Vagina (tissue), 2 donors: Measurements from ENCODE around the gene BAZ1B. TPM values are rescaled to one million over a fixed set of nuclear protein-coding genes. Genes with fewer than 3 reads are reported as not detected.
"Not testable (repeated sequence)": the region's sequence is repeated elsewhere in the genome, so short reads cannot be mapped to it uniquely, and the experiment has no call there.

Experiments
- DNase-seq, 2 donors: peaks; one replicate each; pipeline ENCODE4 v3.0.0-alpha.2; 2017; ENCODE audit errors: extremely low spot score in 2 of 2
- H3K27ac ChIP-seq: fragments of 200-600 bp; sonication (generic); one replicate; pipeline ENCODE4 v1.5.1; 2019
- H3K27me3 ChIP-seq: fragments of 200-600 bp; sonication (generic); one replicate; pipeline ENCODE4 v1.5.1; 2019
- H3K36me3 ChIP-seq, 2 donors: fragments of 200-600 bp; sonication (generic); one replicate each; pipeline ENCODE4 v1.5.1; 2017 to 2019
- H3K4me1 ChIP-seq: fragments of 200-600 bp; sonication (generic); one replicate; pipeline ENCODE4 v1.5.1; 2019
- H3K4me3 ChIP-seq, 2 donors: fragments of 200-600 bp; sonication (generic); 1 replicate in 1 of 2; 2 replicates in 1 of 2; pipeline ENCODE4 v1.5.1; 2016 to 2019
- H3K9me3 ChIP-seq: fragments of 200-600 bp; sonication (generic); one replicate; pipeline ENCODE4 v1.5.1; 2019
- POLR2A ChIP-seq, 2 donors: fragments of 450-650 bp; IDR thresholded peaks; one replicate each; pipeline ENCODE4 v1.6.1; 2017; ENCODE audit warnings: antibody characterized with exemption in 2 of 2, mild to moderate bottlenecking in 2 of 2, moderate library complexity in 2 of 2
- POLR2AphosphoS5 ChIP-seq, 2 donors: sonication (generic); formaldehyde crosslinking; IDR thresholded peaks; one replicate each; pipeline ENCODE4 v1.9.0; 2017; ENCODE audit warnings: antibody characterized with exemption in 2 of 2, mild to moderate bottlenecking in 2 of 2, low read depth in 1 of 2; ENCODE audit not compliant: insufficient read depth in 1 of 2
- intact Hi-C: fragments of 100-400 bp; cut with DNase I; formaldehyde crosslinking; loops from one replicate; pipeline ENCODE4 v1.15.1; 2023
- total RNA-seq: library from RNA; depleted of rRNA; stranded (reverse); fragments of >200 nt; gene quantifications from one replicate; pipeline ENCODE4 v1.2.3, GENCODE V29; 2016
- TF ChIP-seq, protein P1 (sequence below), 3 experiments: fragments of 450-650 bp in 2 of 3; fragments of 200-600 bp in 1 of 3; sonication (generic) in 1 of 3; IDR thresholded peaks; one replicate each; pipeline ENCODE4 v1.5.1; 2017 to 2019; ENCODE audit warnings: antibody characterized with exemption in 3 of 3, mild to moderate bottlenecking in 2 of 3, moderate library complexity in 2 of 3

Gene BAZ1B
- total RNA-seq, 1 donor from 2014 or later = 45.4 TPM

DNA sequence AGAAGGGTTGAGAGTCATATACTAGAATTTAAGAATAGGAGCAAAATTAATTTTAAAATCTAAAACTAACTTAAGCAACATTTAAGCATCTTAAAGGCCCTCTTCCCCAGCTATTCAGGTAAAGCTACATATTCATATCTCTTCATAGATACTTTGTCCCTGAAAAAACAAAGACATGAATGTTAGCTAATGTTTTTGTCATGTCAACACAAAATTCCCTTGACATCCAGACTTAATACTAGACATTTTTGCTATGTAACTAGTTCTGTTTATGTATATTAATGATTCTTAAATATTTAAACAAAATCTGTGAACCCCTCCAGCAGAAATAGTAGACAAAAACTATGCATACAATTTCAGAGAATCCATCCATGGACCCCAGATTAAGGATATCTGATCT, 43.5 kb downstream of the BAZ1B start:
- H3K36me3 ChIP-seq = peaks cover 0 to 52% of the 10 kb centered on the region in 2 donors
- DNase-seq = no peak
- TF ChIP-seq POLR2AphosphoS5 (IDR thresholded peaks at IDR 0.05; ENCODE audit: insufficient read depth in 1 of 2, low read depth in 1 of 2) (no peak), POLR2A (IDR thresholded peaks at IDR 0.05) (no peak)
- TF ChIP-seq, protein P1, sequence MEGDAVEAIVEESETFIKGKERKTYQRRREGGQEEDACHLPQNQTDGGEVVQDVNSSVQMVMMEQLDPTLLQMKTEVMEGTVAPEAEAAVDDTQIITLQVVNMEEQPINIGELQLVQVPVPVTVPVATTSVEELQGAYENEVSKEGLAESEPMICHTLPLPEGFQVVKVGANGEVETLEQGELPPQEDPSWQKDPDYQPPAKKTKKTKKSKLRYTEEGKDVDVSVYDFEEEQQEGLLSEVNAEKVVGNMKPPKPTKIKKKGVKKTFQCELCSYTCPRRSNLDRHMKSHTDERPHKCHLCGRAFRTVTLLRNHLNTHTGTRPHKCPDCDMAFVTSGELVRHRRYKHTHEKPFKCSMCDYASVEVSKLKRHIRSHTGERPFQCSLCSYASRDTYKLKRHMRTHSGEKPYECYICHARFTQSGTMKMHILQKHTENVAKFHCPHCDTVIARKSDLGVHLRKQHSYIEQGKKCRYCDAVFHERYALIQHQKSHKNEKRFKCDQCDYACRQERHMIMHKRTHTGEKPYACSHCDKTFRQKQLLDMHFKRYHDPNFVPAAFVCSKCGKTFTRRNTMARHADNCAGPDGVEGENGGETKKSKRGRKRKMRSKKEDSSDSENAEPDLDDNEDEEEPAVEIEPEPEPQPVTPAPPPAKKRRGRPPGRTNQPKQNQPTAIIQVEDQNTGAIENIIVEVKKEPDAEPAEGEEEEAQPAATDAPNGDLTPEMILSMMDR (IDR thresholded peaks at IDR 0.05) = no peak

DNA sequence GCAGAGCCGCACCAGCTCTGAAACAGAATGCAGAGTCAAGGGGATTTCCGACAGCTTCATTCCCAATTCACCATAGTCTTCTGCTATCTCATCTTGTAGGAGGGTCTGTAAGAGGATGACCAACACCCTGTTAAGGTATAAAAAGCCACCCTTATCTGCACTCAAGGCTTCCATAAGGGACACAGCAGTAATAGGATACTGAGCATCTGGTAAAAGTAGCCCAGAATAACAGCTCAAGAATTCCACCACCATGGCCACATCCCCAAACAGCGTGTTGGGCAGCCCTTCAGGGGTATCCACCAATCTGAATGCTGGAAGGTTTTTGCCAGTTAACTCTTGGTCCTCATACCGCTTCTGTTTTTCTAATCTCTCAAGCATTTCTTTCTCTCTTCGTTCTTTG, 44.7 kb downstream of the BAZ1B start:
- intact Hi-C loops = no loop called here
- H3K9me3 ChIP-seq = no peaks in the 10 kb centered on the region
- no peak for TF ChIP-seq POLR2AphosphoS5 (IDR thresholded peaks at IDR 0.05; ENCODE audit: insufficient read depth in 1 of 2, low read depth in 1 of 2)
- TF ChIP-seq POLR2A (IDR thresholded peaks at IDR 0.05) = no peak
- TF ChIP-seq, protein P1 (IDR thresholded peaks at IDR 0.05) = no peak
- no peak overlapping the region for H3K27ac ChIP-seq
- H3K36me3 ChIP-seq = peaks cover 0 to 52% of the 10 kb centered on the region in 2 donors
- no peaks in the 10 kb centered on the region for H3K27me3 ChIP-seq
- H3K4me3 ChIP-seq = no peak overlapping the region
- no peak for DNase-seq
- no peaks in the 10 kb centered on the region for H3K4me1 ChIP-seq

More for the DNA sequence above, 43.5 kb downstream of the BAZ1B start:
- Histone ChIP-seq H3K9me3 (no peaks in the 10 kb centered on the region), H3K4me3 (no peak overlapping the region), H3K27me3 (no peaks in the 10 kb centered on the region), H3K27ac (no peak overlapping the region), H3K4me1 (peaks cover 10% of the 10 kb centered on the region)
- intact Hi-C loops = no loop called here

DNA sequence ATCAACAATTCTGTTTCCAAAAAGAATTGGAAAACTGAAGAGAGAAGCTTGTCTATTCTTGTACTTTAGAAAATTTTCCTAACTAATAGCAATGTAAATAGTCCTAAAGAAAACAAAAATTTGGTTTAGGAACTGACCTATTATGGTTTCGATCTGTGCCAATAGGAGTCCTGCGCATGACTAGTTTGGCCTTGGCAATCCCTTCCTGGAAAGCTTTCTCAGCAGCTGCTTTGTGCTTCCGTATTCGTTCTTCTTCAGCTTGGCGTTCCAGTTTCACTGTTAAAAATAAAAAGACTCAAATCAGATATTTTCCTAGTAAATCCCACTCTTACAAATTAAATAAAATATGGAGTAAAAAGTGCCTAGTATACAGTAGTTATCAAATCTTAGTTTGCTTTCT, 51.9 kb downstream of the BAZ1B start:
- no peak overlapping the region for H3K4me3 ChIP-seq
- intact Hi-C loops = no loop called here
- H3K9me3 ChIP-seq = no peaks in the 10 kb centered on the region
- H3K27me3 ChIP-seq = no peaks in the 10 kb centered on the region
- no peaks in the 10 kb centered on the region for H3K4me1 ChIP-seq
- H3K36me3 ChIP-seq = peaks cover 0 to 61% of the 10 kb centered on the region in 2 donors
- TF ChIP-seq POLR2A (IDR thresholded peaks at IDR 0.05) = no peak
- TF ChIP-seq POLR2AphosphoS5 (IDR thresholded peaks at IDR 0.05; ENCODE audit: insufficient read depth in 1 of 2, low read depth in 1 of 2) = no peak
- TF ChIP-seq, protein P1 (IDR thresholded peaks at IDR 0.05) = no peak
- no peak overlapping the region for H3K27ac ChIP-seq
- DNase-seq = no peak

DNA sequence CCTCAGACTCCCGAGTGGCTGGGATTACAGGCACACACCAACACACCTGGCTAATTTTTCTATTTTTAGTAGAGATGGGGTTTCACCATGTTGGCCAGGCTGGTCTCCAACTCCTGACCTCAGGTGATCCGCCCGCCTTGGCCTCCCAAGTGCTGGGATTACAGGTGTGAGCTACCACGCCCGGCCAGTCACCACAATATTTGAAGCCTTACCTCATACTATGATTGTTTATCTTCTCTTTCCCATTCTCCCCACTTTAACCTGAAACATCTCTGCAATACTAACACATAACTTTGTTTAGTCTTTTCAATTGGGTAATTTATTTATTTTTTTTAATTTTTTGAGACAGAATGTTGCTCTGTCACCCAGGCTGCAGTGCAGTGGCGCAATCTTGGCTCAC, 55.0 kb downstream of the BAZ1B start:
- H3K4me1 ChIP-seq, H3K27ac ChIP-seq, DNase-seq, H3K27me3 ChIP-seq, intact Hi-C loops, H3K9me3 ChIP-seq, H3K4me3 ChIP-seq: not testable (repeated sequence)
- H3K36me3 ChIP-seq = peaks cover 0 to 87% of the 10 kb centered on the region in 2 donors

DNA sequence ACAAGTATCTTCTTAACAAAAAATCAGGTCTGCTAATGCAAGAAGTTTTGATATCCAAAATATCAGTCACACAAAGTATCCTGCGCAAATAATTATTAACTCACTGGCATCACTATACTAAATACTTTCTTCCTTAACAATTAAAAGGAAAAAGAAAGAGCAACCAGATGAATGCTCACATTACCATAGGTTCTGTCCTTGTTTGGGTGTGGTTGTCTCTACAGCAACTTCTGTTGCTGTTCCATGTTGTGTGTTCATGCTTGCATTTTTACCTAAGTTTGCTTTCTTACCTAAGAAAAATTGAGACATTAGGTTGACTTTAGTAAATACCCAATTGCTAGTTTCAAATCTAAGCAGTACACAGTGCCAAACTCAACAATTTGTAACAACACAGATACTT, 56.0 kb downstream of the BAZ1B start:
- H3K4me3 ChIP-seq = no peak overlapping the region
- no peak for DNase-seq
- no peaks in the 10 kb centered on the region for H3K27me3 ChIP-seq
- no peak overlapping the region for H3K27ac ChIP-seq
- H3K36me3 ChIP-seq = peaks cover 0 to 94% of the 10 kb centered on the region in 2 donors
- intact Hi-C loops = no loop called here
- H3K4me1 ChIP-seq = no peaks in the 10 kb centered on the region
- no peaks in the 10 kb centered on the region for H3K9me3 ChIP-seq
- TF ChIP-seq POLR2AphosphoS5 (IDR thresholded peaks at IDR 0.05; ENCODE audit: insufficient read depth in 1 of 2, low read depth in 1 of 2) (no peak), POLR2A (IDR thresholded peaks at IDR 0.05) (no peak)
- TF ChIP-seq, protein P1 (IDR thresholded peaks at IDR 0.05) = no peak

DNA sequence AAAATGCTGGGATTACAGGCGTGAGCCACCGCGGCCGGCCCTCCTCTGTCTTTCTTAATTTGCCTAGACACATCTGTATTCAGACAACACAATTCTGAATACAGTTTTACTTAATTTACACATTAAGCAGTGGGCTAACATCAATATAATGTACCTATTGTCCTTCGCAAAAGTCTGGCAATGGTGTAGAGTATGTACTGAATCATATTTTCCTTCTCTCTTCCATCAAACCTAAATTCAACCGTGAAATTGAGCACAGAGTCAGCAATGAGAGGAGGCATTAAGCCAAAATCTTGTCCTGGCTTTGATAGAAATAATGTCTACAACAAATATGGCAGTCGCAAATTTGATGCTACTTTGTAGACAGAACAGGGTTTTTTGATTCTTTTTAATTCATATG, 58.1 kb downstream of the BAZ1B start:
- H3K4me3 ChIP-seq = no peak overlapping the region
- no peak for DNase-seq
- H3K36me3 ChIP-seq = peaks cover 0 to 88% of the 10 kb centered on the region in 2 donors
- H3K9me3 ChIP-seq = no peaks in the 10 kb centered on the region
- H3K4me1 ChIP-seq = no peaks in the 10 kb centered on the region
- TF ChIP-seq, protein P1 (IDR thresholded peaks at IDR 0.05) = no peak
- TF ChIP-seq POLR2A (IDR thresholded peaks at IDR 0.05) = no peak
- no peak for TF ChIP-seq POLR2AphosphoS5 (IDR thresholded peaks at IDR 0.05; ENCODE audit: insufficient read depth in 1 of 2, low read depth in 1 of 2)
- no peaks in the 10 kb centered on the region for H3K27me3 ChIP-seq
- no peak overlapping the region for H3K27ac ChIP-seq
- intact Hi-C loops = no loop called here
